ENCODE measurements around the gene PIK3R6.

GRCh38 chr17:8885967-8886684, 18.7 kb upstream of the PIK3R6 start:
- TF ChIP-seq CTCF (conservative IDR thresholded peaks at IDR 0.05; ENCODE audit: low read depth, low read length) (no peak), EZH2 (IDR thresholded peaks at IDR 0.05; ENCODE audit: low read length, unreplicated experiment) (no peak)

Measured in PC-3 (cell line).